Neutrophil (primary cell): ENCODE results near the gene VAMP1.

Source experiments
- H3K27ac ChIP-seq: fragments of 200-600 bp; sonication (generic); 2 replicates; pipeline ENCODE4 v1.5.1; 2016; ENCODE audit warnings: mild to moderate bottlenecking, moderate library complexity
- H3K27me3 ChIP-seq: fragments of 200-600 bp; sonication (generic); 2 replicates; pipeline ENCODE4 v1.6.0; 2016; ENCODE audit warnings: mild to moderate bottlenecking
- H3K36me3 ChIP-seq: fragments of 200-600 bp; sonication (generic); 2 replicates; pipeline ENCODE4 v1.5.1; 2017
- H3K4me1 ChIP-seq, 2 experiments: fragments of 200-600 bp in 1 of 2; sonication (generic) in 1 of 2; 1 replicate in 1 of 2; 2 replicates in 1 of 2; pipeline versions ENCODE4 v1.5.1 to v1.6.1; 2013 to 2016; ENCODE audit warnings: low read depth in 1 of 2, low read length in 1 of 2, mild to moderate bottlenecking in 1 of 2, moderate library complexity in 1 of 2; ENCODE audit not compliant: control insufficient read depth in 1 of 2, insufficient read depth in 1 of 2
- H3K4me3 ChIP-seq, 2 experiments: fragments of 200-600 bp in 1 of 2; sonication (generic) in 1 of 2; 1 replicate in 1 of 2; 2 replicates in 1 of 2; pipeline ENCODE4 v1.5.1; 2013 to 2016; ENCODE audit warnings: low read depth in 1 of 2, low read length in 1 of 2, mild to moderate bottlenecking in 1 of 2, moderate library complexity in 1 of 2
- H3K9me3 ChIP-seq: fragments of 200-600 bp; sonication (generic); 2 replicates; pipeline ENCODE4 v1.5.1; 2016
- CTCF ChIP-seq: fragments of 200-600 bp; sonication (generic); IDR thresholded peaks from 2 replicates; pipeline ENCODE4 v1.5.1; 2016; ENCODE audit warnings: antibody characterized with exemption

The VAMP1 gene

DNA sequence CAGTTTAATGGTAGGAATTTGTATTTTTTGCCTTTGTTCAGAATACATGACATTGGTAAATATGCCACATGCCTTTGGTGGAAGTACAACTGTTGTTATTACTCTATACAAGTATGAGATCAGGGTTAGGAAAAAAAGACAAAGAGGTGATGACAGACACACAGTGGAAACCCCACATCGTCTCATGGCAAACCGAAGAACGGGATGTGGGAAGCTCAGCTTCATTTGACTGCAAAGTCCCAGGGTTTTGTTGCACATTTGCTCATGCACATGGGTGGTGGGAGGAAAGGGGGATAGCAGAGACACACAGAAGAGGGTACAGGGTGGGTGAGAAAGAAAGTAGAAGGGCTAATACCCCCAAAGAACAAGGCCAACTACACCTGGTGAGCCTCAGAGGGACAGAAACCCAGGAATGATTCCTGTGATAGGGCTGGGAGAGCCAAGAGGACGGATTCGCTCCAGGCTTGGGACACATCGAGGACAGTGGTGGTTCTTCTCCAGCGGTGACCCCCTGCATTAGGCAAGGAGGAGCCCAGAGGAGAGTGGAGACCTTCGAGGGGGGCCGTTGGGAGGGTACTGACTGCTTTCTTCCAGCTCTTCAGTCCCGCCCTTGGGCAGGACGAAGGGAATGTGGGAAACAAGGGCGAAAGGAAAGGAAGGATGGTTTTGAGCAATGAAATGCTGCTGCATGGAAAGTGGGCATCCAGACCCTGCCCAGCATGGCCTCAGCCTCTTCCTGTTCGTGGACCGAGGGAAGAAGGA is 8.1 kb downstream of the VAMP1 start:
- H3K27me3 ChIP-seq, result no peaks in the 10 kb centered on the region
- peaks cover 69% of the 10 kb centered on the region for H3K36me3 ChIP-seq
- H3K27ac ChIP-seq, result peak overlapping the region; percentile 96
- peaks cover 76 to 80% of the 10 kb centered on the region in 2 experiments for H3K4me1 ChIP-seq
- no peaks in the 10 kb centered on the region for H3K9me3 ChIP-seq
- TF ChIP-seq CTCF, result no peak
- peak overlapping the region; percentile 19 to 57 for H3K4me3 ChIP-seq

GRCh38 chr12:6461401-6462233 is 8.9 kb downstream of the VAMP1 start:
- H3K4me1 ChIP-seq, result peaks cover 74 to 77% of the 10 kb centered on the region in 2 experiments
- peaks cover 73% of the 10 kb centered on the region for H3K36me3 ChIP-seq
- peak overlapping the region; percentile 96 for H3K27ac ChIP-seq
- peak overlapping the region; percentile 19 to 57 for H3K4me3 ChIP-seq
- no peaks in the 10 kb centered on the region for H3K27me3 ChIP-seq
- TF ChIP-seq CTCF, result no peak
- no peaks in the 10 kb centered on the region for H3K9me3 ChIP-seq

DNA sequence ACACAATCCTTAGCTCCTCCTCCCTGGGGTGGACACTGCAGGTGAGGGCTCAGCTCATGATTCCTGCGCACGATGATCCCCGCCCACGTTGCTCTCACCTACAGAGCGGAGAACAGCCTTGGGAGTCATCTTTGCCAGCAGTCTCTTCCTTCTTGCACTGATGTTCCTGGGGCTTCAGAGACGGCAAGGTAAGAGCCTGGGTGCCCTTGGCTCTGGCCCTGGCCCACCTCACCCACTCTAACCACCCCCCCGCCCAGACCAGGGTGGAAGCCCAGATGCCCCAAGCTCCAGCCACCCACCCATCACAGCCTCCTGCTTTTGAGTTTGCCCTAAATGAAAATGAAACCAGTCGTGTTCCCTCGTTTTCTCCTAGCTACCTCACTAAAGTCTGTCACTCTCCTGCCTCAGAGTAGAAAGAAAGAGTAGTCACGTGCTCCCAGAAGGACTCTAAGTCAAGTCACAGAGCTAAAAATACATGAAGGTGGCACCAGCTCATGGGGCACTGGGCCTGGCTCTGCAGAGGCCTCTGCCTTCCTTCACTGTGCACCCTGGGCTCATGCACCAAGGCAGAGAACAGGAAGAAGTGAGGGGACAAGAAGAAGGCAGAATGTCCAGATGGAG is 9.6 kb downstream of the VAMP1 start:
- no peak for TF ChIP-seq CTCF
- Histone ChIP-seq H3K27me3 (no peaks in the 10 kb centered on the region), H3K36me3 (peaks cover 73% of the 10 kb centered on the region), H3K27ac (peak overlapping the region; percentile 96), H3K9me3 (no peaks in the 10 kb centered on the region), H3K4me3 (peak overlapping the region; percentile 19 to 57), H3K4me1 (peaks cover 66 to 69% of the 10 kb centered on the region in 2 experiments)

- Histone ChIP-seq H3K4me1 (peaks cover 51 to 57% of the 10 kb centered on the region in 2 experiments), H3K4me3 (no peak overlapping the region), H3K27me3 (no peaks in the 10 kb centered on the region), H3K27ac (peak overlapping the region; percentile 96), H3K9me3 (no peaks in the 10 kb centered on the region), H3K36me3 (peaks cover 72% of the 10 kb centered on the region)
- no peak for TF ChIP-seq CTCF
Observed at GRCh38 chr12:6459004-6459337, 11.5 kb downstream of the VAMP1 start.

GRCh38 chr12:6458281-6459003 is 12.0 kb downstream of the VAMP1 start:
- Histone ChIP-seq H3K4me3 (no peak overlapping the region), H3K27me3 (no peaks in the 10 kb centered on the region), H3K36me3 (peaks cover 72% of the 10 kb centered on the region), H3K4me1 (peaks cover 46 to 52% of the 10 kb centered on the region in 2 experiments), H3K27ac (peak overlapping the region; percentile 96), H3K9me3 (no peaks in the 10 kb centered on the region)
- TF ChIP-seq CTCF, result no peak
